HG03439 (cell line): ENCODE measurements around the gene IGLL1.
"Not testable (repeated sequence)": the region's sequence is repeated elsewhere in the genome, so short reads cannot be mapped to it uniquely, and the experiment has no call there.

ENCODE experiments used
- ATAC-seq: cut with Tn5 transposase; IDR thresholded peaks from one replicate; pipeline ENCODE4 v1.9.1; 2021; ENCODE audit warnings: mild to moderate bottlenecking, moderate library complexity; ENCODE audit not compliant: unreplicated experiment

IGLL1 gene

GRCh38 chr22:23564276-23564675 is 15.8 kb downstream of the IGLL1 start:
- ATAC-seq = no peak

DNA sequence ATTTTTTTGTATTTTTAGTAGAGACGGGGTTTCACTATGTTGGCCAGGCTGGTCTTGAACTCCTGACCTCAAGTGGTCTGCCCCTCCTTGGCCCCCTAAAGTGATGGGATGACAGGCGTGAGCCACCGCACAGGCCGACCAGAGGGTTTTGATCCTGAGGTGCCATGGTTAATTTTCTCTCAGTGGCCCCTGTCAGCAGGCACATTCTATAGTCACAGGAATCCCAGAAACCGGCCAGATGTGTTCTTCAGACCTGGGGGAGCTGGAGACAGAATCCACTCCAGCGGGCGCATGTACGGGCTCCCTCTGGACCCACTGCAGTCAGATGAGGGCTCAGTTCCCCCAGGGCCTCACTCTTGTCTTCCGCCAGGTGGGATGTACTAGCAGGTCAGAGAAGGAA is 17.0 kb downstream of the IGLL1 start:
- no peak for ATAC-seq

DNA sequence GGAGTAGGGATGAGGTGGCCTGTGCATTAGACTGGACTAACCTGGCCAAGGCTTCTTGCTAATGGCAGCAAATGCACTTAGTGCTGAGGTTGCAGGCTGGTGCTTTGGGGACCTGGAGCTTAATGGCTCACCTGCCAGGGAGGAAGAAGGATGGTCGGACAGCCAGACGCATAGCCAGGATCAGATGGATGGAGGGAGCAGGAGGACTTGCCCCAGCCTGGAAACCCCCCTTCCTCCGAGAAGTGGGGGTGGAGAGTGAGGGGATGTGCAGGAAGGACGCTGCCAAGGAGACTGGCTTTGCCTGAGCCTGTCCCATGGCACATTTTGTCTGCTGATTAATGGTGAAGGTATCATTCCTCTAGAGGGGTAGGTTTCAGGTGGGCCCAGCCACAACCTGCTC is 17.9 kb downstream of the IGLL1 start:
- ATAC-seq = no peak

DNA sequence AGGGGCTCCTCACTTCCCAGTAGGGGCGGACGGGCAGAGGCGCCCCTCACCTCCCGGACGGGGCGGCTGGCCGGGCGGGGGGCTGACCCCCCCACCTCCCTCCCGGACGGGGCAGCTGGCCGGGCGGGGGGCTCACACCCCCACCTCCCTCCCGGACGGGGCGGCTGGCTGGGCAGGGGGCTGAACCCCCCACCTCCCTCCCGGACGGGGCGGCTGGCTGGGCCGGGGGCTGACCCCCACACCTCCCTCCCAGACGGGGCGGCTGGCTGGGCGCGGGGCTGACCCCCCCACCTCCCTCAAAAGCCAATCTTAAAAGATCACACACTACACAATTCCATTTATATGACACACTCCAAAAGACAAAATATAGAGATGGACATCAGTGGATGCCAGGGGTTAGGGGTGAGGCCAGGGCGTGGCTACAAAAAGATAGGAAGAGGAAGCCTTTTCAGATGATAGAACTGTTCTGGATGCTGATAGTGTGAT is 19.0 kb downstream of the IGLL1 start:
- not testable (repeated sequence) for ATAC-seq

GRCh38 chr22:23560215-23560614 is 19.9 kb downstream of the IGLL1 start:
- not testable (repeated sequence) for ATAC-seq

- no peak for ATAC-seq
Observed at GRCh38 chr22:23557467-23557866, 22.6 kb downstream of the IGLL1 start.

DNA sequence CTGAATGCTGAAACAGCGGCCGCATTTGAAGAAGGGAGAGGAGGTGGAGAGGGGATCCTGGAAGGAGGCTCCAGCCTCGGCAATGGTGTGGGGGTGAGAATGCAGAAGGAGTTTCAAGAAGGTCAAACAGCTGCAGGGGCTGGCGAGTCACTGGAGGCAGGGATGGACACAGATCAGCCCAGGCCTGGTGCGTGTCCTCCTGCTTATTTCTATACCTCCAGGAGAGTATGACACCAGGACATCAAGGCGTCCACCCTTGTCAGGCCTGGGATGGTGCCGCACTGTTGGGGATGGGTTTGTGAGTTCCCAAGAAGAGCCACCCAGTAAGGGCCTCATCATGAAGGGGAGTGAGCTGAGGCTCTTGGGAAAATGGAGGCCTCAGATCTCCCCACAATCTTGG is 23.1 kb downstream of the IGLL1 start:
- ATAC-seq = no peak

GRCh38 chr22:23556026-23556620 is 24.0 kb downstream of the IGLL1 start:
- no peak for ATAC-seq

GRCh38 chr22:23555118-23555517 is 25.0 kb downstream of the IGLL1 start:
- ATAC-seq = no peak

DNA sequence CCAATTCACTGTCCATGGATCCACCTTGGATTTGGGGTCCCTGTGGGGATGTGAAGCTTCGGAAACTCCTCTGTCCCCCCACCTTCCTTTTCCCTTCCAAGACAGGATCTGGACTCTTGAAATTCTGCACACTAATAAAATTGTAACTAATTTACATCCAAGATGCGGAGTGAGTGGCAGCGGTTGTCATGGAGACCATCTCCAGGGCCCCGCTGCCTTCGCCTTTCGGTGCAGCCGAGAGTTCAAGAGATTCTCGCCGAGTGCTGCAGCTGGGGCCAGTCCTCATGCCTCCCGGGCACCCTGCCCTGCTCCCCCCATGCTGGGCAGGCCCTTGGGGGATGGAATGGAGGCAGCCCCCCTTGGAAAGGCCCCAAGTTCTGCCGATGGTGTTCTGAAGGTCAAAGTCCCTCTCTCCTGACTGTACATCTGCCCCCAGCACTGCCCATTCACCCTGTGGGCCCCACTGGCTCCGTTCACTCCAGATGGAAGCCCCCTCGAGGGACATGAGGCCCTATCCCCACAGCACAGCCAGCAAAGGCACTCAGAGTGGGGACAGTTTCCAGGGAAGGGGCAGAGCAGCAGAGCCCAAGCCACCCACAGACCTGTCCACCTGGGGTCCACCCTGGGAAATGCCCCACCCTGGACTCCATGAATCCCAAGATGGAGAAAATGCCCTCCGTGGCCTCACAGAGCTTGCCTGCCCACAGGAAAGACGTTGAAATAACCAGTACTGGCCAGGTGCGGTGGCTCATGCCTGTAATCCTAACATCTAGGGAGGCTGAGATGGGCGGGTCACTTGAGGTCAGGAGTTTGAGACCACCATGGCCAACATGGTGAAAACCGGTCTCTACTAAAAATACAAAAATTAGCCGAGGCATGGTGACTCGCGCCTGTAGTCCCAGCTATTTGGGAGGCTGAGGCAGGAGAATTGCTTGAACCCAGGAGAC is 25.9 kb downstream of the IGLL1 start:
- ATAC-seq = no peak

GRCh38 chr22:23553438-23553837 is 26.7 kb downstream of the IGLL1 start:
- ATAC-seq = no peak

GRCh38 chr22:23552573-23552972 is 27.5 kb downstream of the IGLL1 start:
- ATAC-seq = no peak

GRCh38 chr22:23551385-23551784 is 28.7 kb downstream of the IGLL1 start:
- ATAC-seq = no peak

GRCh38 chr22:23550049-23550650 is 29.9 kb downstream of the IGLL1 start:
- ATAC-seq = no peak

GRCh38 chr22:23549198-23549595 is 30.9 kb downstream of the IGLL1 start:
- ATAC-seq = no peak

- ATAC-seq = no peak
Observed at GRCh38 chr22:23548501-23549197, 31.4 kb downstream of the IGLL1 start.

DNA sequence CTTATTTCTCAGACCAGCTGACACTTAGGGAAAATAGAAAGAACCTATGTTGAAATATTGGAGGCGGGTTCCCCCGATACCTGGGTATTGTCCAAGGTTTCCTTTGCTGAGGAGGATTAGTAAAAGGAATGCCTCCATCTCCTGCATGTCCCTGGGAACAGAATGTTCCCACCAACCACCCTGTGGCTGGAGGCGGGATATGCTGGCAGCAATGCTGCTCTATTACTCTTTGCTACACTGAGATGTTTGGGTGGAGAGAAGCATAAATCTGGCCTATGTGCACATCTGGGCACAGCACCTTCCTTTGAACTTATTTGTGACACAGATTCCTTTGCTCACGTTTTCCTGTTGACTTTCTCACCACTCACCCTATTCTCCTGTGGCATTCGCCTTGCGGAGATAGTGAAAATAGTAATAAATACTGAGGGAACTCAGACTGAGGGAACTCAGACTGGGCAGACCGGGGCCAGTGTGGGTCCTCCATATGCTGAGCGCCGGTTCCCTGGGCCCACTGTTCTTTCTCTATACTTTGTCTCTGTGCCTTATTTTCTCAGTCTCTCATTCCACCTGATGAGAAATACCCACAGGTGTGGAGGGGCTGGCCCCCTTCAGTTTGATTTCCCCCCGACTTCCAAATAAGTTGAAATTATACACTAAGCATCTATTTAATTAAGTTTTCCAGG is 32.1 kb downstream of the IGLL1 start:
- ATAC-seq = no peak

DNA sequence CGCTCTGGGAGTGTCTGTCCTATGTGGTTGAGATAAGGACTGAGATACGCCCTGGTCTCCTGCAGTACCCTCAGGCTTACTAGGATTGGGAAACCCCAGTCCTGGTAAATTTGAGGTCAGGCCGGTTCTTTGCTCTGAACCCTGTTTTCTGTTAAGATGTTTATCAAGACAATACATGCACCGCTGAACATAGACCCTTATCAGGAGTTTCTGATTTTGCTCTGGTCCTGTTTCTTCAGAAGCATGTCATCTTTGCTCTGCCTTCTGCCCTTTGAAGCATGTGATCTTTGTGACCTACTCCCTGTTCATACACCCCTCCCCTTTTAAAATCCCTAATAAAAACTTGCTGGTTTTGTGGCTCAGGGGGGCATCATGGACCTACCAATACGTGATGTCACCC is 32.7 kb downstream of the IGLL1 start:
- ATAC-seq = not testable (repeated sequence)

GRCh38 chr22:23544852-23545251 is 35.2 kb downstream of the IGLL1 start:
- ATAC-seq = no peak

DNA sequence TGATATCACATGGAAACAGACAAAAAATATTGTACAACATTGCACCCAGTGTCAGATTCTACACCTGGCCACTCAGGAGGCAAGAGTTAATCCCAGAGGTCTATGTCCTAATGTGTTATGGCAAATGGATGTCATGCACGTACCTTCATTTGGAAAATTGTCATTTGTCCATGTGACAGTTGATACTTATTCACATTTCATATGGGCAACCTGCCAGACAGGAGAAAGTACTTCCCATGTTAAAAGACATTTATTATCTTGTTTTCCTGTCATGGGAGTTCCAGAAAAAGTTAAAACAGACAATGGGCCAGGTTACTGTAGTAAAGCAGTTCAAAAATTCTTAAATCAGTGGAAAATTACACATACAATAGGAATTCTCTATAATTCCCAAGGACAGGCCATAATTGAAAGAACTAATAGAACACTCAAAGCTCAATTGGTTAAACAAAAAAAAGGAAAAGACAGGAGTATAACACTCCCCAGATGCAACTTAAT is 36.5 kb downstream of the IGLL1 start:
- ATAC-seq = not testable (repeated sequence)
